Measurements from ENCODE around the gene PARD6A.

DNA sequence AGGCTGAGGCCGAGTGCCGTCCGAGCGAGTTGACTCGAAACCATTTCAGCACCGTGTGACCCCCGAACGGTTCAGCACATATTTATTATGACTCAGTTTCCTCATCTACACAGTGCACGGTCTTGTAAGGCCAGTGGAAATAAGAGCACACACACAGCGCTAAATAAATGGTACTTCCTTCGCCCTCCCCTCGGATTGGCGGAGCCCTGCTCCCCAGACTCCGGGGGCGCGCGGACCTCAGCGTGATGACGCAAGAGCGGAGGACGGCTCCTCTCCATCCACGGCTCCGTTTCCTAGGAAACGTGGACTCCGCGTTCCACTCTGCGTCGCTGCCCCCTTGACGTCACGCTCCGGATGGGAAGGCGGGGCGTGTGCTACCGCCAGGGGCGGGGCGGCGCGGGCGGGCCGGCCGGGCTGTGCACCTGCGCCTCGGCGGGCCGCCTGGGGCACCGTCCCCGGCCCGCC lies at the start of gene PARD6A:
- TF ChIP-seq, protein P1, sequence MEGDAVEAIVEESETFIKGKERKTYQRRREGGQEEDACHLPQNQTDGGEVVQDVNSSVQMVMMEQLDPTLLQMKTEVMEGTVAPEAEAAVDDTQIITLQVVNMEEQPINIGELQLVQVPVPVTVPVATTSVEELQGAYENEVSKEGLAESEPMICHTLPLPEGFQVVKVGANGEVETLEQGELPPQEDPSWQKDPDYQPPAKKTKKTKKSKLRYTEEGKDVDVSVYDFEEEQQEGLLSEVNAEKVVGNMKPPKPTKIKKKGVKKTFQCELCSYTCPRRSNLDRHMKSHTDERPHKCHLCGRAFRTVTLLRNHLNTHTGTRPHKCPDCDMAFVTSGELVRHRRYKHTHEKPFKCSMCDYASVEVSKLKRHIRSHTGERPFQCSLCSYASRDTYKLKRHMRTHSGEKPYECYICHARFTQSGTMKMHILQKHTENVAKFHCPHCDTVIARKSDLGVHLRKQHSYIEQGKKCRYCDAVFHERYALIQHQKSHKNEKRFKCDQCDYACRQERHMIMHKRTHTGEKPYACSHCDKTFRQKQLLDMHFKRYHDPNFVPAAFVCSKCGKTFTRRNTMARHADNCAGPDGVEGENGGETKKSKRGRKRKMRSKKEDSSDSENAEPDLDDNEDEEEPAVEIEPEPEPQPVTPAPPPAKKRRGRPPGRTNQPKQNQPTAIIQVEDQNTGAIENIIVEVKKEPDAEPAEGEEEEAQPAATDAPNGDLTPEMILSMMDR (IDR thresholded peaks at IDR 0.05; ENCODE audit: low read depth, low read length), result no peak
- no peak for TF ChIP-seq POLR2A (IDR thresholded peaks at IDR 0.05; ENCODE audit: extremely low read depth, insufficient read length)

Measured in NB4 (cell line).